H9 (cell line): ENCODE results near the gene PDE3A. TPM values are rescaled to one million over a fixed set of nuclear protein-coding genes. Genes with fewer than 3 reads are reported as not detected.

ENCODE experiments used
- DNase-seq: peaks from one replicate; pipeline ENCODE4 v3.0.0-alpha.2; 2017
- H2AFZ ChIP-seq: one replicate; pipeline ENCODE4 v1.6.1; 2013; ENCODE audit warnings: mild to moderate bottlenecking, low read length, control low read depth, moderate library complexity
- H2AK5ac ChIP-seq: 2 replicates; pipeline ENCODE4 v1.6.1; 2013; ENCODE audit warnings: low read length, control low read depth, mixed read lengths; ENCODE audit not compliant: insufficient read length
- H2BK120ac ChIP-seq: one replicate; pipeline ENCODE4 v1.6.1; 2013; ENCODE audit warnings: low read depth, mild to moderate bottlenecking, low read length, control low read depth, inconsistent platforms; ENCODE audit not compliant: poor library complexity, severe bottlenecking
- H2BK12ac ChIP-seq: 2 replicates; pipeline ENCODE4 v1.6.1; 2013; ENCODE audit warnings: low read length, control low read depth, mixed read lengths, low read depth; ENCODE audit not compliant: insufficient read length
- H2BK15ac ChIP-seq: 2 replicates; pipeline ENCODE4 v1.6.1; 2013; ENCODE audit warnings: low read depth, low read length, control low read depth
- H2BK20ac ChIP-seq: one replicate; pipeline ENCODE4 v1.6.1; 2013; ENCODE audit warnings: low read depth, mild to moderate bottlenecking, low read length, control low read depth, inconsistent platforms; ENCODE audit not compliant: poor library complexity, severe bottlenecking
- H2BK5ac ChIP-seq: 2 replicates; pipeline ENCODE4 v1.6.1; 2013; ENCODE audit warnings: low read length, control low read depth, mixed read lengths; ENCODE audit not compliant: insufficient read length
- H3K14ac ChIP-seq: 2 replicates; pipeline ENCODE4 v1.6.1; 2013; ENCODE audit warnings: low read length, control low read depth; ENCODE audit not compliant: insufficient read depth
- H3K18ac ChIP-seq: 2 replicates; pipeline ENCODE4 v1.6.1; 2013; ENCODE audit warnings: low read depth, mild to moderate bottlenecking, mixed read lengths, low read length, control low read depth; ENCODE audit not compliant: insufficient read length
- H3K23ac ChIP-seq: 2 replicates; pipeline ENCODE4 v1.6.1; 2013; ENCODE audit warnings: low read length, control low read depth, mixed read lengths, low read depth; ENCODE audit not compliant: insufficient read length
- H3K23me2 ChIP-seq: 2 replicates; pipeline ENCODE4 v1.6.1; 2013; ENCODE audit warnings: low read depth, mild to moderate bottlenecking, mixed read lengths, low read length, control low read depth; ENCODE audit not compliant: insufficient read length, poor library complexity, severe bottlenecking
- H3K27ac ChIP-seq: 2 replicates; pipeline ENCODE4 v1.5.1; 2013; ENCODE audit warnings: low read length, control low read depth, mixed read lengths, low read depth; ENCODE audit not compliant: insufficient read length
- H3K27me3 ChIP-seq: 2 replicates; pipeline ENCODE4 v1.6.1; 2013; ENCODE audit warnings: low read length, control low read depth, inconsistent platforms; ENCODE audit not compliant: insufficient read depth
- H3K4ac ChIP-seq: 2 replicates; pipeline ENCODE4 v1.6.1; 2013; ENCODE audit warnings: low read depth, mild to moderate bottlenecking, control low read depth, inconsistent platforms, low read length, moderate library complexity
- H3K4me1 ChIP-seq: 2 replicates; pipeline ENCODE4 v1.6.1; 2013; ENCODE audit warnings: low read length, control low read depth, inconsistent platforms; ENCODE audit not compliant: insufficient read depth
- H3K4me2 ChIP-seq: 2 replicates; pipeline ENCODE4 v1.6.1; 2013; ENCODE audit warnings: low read length, control low read depth, mixed read lengths; ENCODE audit not compliant: insufficient read length, insufficient read depth
- H3K56ac ChIP-seq: 2 replicates; pipeline ENCODE4 v1.6.1; 2013; ENCODE audit warnings: low read depth, mild to moderate bottlenecking, mixed read lengths, low read length, control low read depth; ENCODE audit not compliant: insufficient read length
- H3K79me1 ChIP-seq: 2 replicates; pipeline ENCODE4 v1.6.1; 2013; ENCODE audit warnings: low read depth, mild to moderate bottlenecking, moderate library complexity, low read length, control low read depth, inconsistent platforms; ENCODE audit not compliant: insufficient read depth, poor library complexity, severe bottlenecking
- H3K79me2 ChIP-seq: 2 replicates; pipeline ENCODE4 v1.6.1; 2013; ENCODE audit warnings: low read length, control low read depth, inconsistent platforms; ENCODE audit not compliant: insufficient read depth
- H3K9ac ChIP-seq: 2 replicates; pipeline ENCODE4 v1.6.1; 2013; ENCODE audit warnings: low read length, control low read depth, mixed read lengths; ENCODE audit not compliant: insufficient read length; ENCODE audit errors: extremely low read depth
- H3K9me3 ChIP-seq: one replicate; pipeline ENCODE4 v1.6.1; 2013; ENCODE audit warnings: low read depth, low read length, inconsistent platforms; ENCODE audit not compliant: control insufficient read depth
- H3T11ph ChIP-seq: one replicate; pipeline ENCODE4 v1.6.1; 2013; ENCODE audit warnings: mild to moderate bottlenecking, low read length, control low read depth, inconsistent platforms
- H4K20me1 ChIP-seq: one replicate; pipeline ENCODE4 v1.6.1; 2013; ENCODE audit not compliant: control insufficient read depth, insufficient read length, insufficient read depth
- H4K5ac ChIP-seq: 2 replicates; pipeline ENCODE4 v1.6.1; 2013; ENCODE audit warnings: low read depth, mild to moderate bottlenecking, mixed read lengths, low read length, control low read depth; ENCODE audit not compliant: insufficient read length
- H4K8ac ChIP-seq: replicated peaks from 2 replicates; pipeline ENCODE4 v1.6.1; 2013; ENCODE audit warnings: low read length, control low read depth, mixed read lengths, low read depth; ENCODE audit not compliant: insufficient read length
- H4K91ac ChIP-seq: 2 replicates; pipeline ENCODE4 v1.6.1; 2013; ENCODE audit warnings: low read depth, mild to moderate bottlenecking, moderate library complexity, mixed read lengths, low read length, control low read depth; ENCODE audit not compliant: insufficient read length
- H3K27ac Mint-ChIP-seq, 3 experiments: 2 replicates in 2 of 3; 3 replicates in 1 of 3; pipeline ENCODE4 v1.8.0; 2020 to 2021; ENCODE audit warnings: mixed read lengths in 3 of 3, mild to moderate bottlenecking in 1 of 3, moderate library complexity in 1 of 3
- H3K27me3 Mint-ChIP-seq: 2 replicates; pipeline ENCODE4 v1.8.0; 2021; ENCODE audit warnings: low read depth, mild to moderate bottlenecking, moderate library complexity, mixed read lengths
- H3K36me3 Mint-ChIP-seq, 3 experiments: 2 replicates in 2 of 3; 3 replicates in 1 of 3; pipeline ENCODE4 v1.8.0; 2020 to 2021; ENCODE audit warnings: low read depth in 3 of 3, mixed read lengths in 3 of 3; ENCODE audit not compliant: insufficient read depth in 1 of 3
- H3K4me1 Mint-ChIP-seq, 2 experiments: 2 replicates each; pipeline ENCODE4 v1.8.0; 2020; ENCODE audit warnings: mixed read lengths in 2 of 2
- H3K4me3 Mint-ChIP-seq, 2 experiments: 2 replicates in 1 of 2; 3 replicates in 1 of 2; pipeline ENCODE4 v1.8.0; 2020 to 2021; ENCODE audit warnings: mild to moderate bottlenecking in 2 of 2, mixed read lengths in 2 of 2, moderate library complexity in 1 of 2
- H3K9me3 Mint-ChIP-seq, 2 experiments: 2 replicates in 1 of 2; 3 replicates in 1 of 2; pipeline ENCODE4 v1.8.0; 2020; ENCODE audit warnings: mild to moderate bottlenecking in 2 of 2, mixed read lengths in 2 of 2, moderate library complexity in 1 of 2
- total RNA-seq: library from RNA; stranded (reverse); gene quantifications from 2 replicates; pipeline ENCODE4 v1.2.1, GENCODE V29; 2021
- TF ChIP-seq, protein P1 (sequence below): fragments of 200-600 bp; sonication (generic); conservative IDR thresholded peaks from 3 replicates; pipeline ENCODE4 v1.8.0; 2021; ENCODE audit warnings: antibody characterized with exemption, mild to moderate bottlenecking

Gene PDE3A
- total RNA-seq, 1 experiment from 2014 or later, result 3.0 TPM

DNA sequence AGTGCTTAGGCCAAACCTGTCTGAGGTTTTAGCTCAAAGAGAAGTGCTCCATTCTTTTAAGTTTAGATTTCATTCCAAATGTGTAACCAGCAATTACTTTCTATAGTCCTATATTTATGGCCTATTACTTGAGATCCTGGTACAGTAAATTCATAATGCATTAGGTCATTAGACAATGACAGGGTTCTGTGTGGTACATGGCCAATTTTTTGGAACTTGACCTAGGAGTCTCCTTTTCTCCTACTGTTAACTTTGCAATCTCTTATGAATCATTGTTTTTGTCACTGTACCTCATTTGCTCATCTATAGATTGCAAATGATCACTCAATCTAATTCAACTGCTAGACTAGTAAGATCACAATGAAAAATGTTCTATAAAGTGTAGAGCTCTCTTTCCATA is 136.7 kb downstream of the PDE3A start:
- H3K27ac Mint-ChIP-seq, result no peak overlapping the region
- no peaks in the 10 kb centered on the region for H3K9me3 Mint-ChIP-seq
- no peaks in the 10 kb centered on the region for H3K4me1 Mint-ChIP-seq
- Histone ChIP-seq H3K79me2 (no peaks in the 10 kb centered on the region), H3K23me2 (no peaks in the 10 kb centered on the region), H4K5ac (no peak overlapping the region), H2BK15ac (no peak overlapping the region), H4K91ac (no peak overlapping the region), H3K27me3 (no peaks in the 10 kb centered on the region), H3K56ac (no peak overlapping the region), H2AFZ (no peak overlapping the region), H3K14ac (no peak overlapping the region), H3T11ph (no peak overlapping the region), H2AK5ac (no peak overlapping the region), H3K18ac (no peak overlapping the region), H3K9me3 (no peaks in the 10 kb centered on the region), H2BK5ac (no peak overlapping the region), H3K4me2 (no peak overlapping the region), H3K9ac (no peak overlapping the region), H3K27ac (no peak overlapping the region), H4K20me1 (no peaks in the 10 kb centered on the region), H3K4ac (no peak overlapping the region), H3K79me1 (no peaks in the 10 kb centered on the region), H2BK120ac (no peak overlapping the region), H3K23ac (no peak overlapping the region), H3K4me1 (no peaks in the 10 kb centered on the region), H2BK20ac (no peak overlapping the region), H4K8ac (no peak overlapping the region), H2BK12ac (no peak overlapping the region)
- DNase-seq, result no peak
- TF ChIP-seq, protein P1, sequence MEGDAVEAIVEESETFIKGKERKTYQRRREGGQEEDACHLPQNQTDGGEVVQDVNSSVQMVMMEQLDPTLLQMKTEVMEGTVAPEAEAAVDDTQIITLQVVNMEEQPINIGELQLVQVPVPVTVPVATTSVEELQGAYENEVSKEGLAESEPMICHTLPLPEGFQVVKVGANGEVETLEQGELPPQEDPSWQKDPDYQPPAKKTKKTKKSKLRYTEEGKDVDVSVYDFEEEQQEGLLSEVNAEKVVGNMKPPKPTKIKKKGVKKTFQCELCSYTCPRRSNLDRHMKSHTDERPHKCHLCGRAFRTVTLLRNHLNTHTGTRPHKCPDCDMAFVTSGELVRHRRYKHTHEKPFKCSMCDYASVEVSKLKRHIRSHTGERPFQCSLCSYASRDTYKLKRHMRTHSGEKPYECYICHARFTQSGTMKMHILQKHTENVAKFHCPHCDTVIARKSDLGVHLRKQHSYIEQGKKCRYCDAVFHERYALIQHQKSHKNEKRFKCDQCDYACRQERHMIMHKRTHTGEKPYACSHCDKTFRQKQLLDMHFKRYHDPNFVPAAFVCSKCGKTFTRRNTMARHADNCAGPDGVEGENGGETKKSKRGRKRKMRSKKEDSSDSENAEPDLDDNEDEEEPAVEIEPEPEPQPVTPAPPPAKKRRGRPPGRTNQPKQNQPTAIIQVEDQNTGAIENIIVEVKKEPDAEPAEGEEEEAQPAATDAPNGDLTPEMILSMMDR, result no peak
- no peaks in the 10 kb centered on the region for H3K36me3 Mint-ChIP-seq
- H3K27me3 Mint-ChIP-seq, result no peaks in the 10 kb centered on the region
- no peak overlapping the region for H3K4me3 Mint-ChIP-seq
